HG03095 (cell line): Measurements from ENCODE around the gene WDR64.
"Not testable (repeated sequence)": the region's sequence is repeated elsewhere in the genome, so short reads cannot be mapped to it uniquely, and the experiment has no call there.

Source experiments
- ATAC-seq: cut with Tn5 transposase; IDR thresholded peaks from one replicate; pipeline ENCODE4 v1.9.1; 2021; ENCODE audit warnings: moderate library complexity; ENCODE audit not compliant: unreplicated experiment

The WDR64 gene

GRCh38 chr1:241735493-241735926 is 83.4 kb downstream of the WDR64 start:
- not testable (repeated sequence) for ATAC-seq

- ATAC-seq = no peak
These were observed 84.3 kb downstream of the WDR64 start for GRCh38 chr1:241736387-241736786.

- ATAC-seq = no peak
These were observed 86.4 kb downstream of the WDR64 start for GRCh38 chr1:241738284-241739078.

- ATAC-seq = no peak
These were observed 90.0 kb downstream of the WDR64 start for GRCh38 chr1:241742084-241742483.

- no peak for ATAC-seq
These were observed 92.5 kb downstream of the WDR64 start for GRCh38 chr1:241744591-241744990.

GRCh38 chr1:241747992-241748391 is 95.9 kb downstream of the WDR64 start:
- no peak for ATAC-seq

GRCh38 chr1:241749041-241749944 is 97.2 kb downstream of the WDR64 start:
- ATAC-seq = no peak

- ATAC-seq = no peak
These were observed 98.0 kb downstream of the WDR64 start for GRCh38 chr1:241749945-241750695.

- ATAC-seq = no peak
These were observed 99.4 kb downstream of the WDR64 start for GRCh38 chr1:241751524-241751923.

- no peak for ATAC-seq
These were observed 110.7 kb downstream of the WDR64 start for GRCh38 chr1:241762713-241763339.

GRCh38 chr1:241765390-241765789 is 113.3 kb downstream of the WDR64 start:
- no peak for ATAC-seq

- no peak for ATAC-seq
These were observed 115.7 kb downstream of the WDR64 start for GRCh38 chr1:241767737-241768136.

GRCh38 chr1:241770115-241770514 is 118.0 kb downstream of the WDR64 start:
- no peak for ATAC-seq

- no peak for ATAC-seq
These were observed 119.0 kb downstream of the WDR64 start for GRCh38 chr1:241771117-241771516.

GRCh38 chr1:241772932-241773500 is 120.9 kb downstream of the WDR64 start:
- no peak for ATAC-seq

- ATAC-seq = no peak
These were observed 121.9 kb downstream of the WDR64 start for GRCh38 chr1:241773991-241774390.

- ATAC-seq = no peak
These were observed 122.9 kb downstream of the WDR64 start for GRCh38 chr1:241775021-241775420.

GRCh38 chr1:241776911-241777310 is 124.8 kb downstream of the WDR64 start:
- ATAC-seq = no peak

- ATAC-seq = no peak
These were observed 126.0 kb downstream of the WDR64 start for GRCh38 chr1:241778117-241778516.

GRCh38 chr1:241779897-241780296 is 127.8 kb downstream of the WDR64 start:
- ATAC-seq = no peak
